ENCODE results near the gene HOXC5.

DNA sequence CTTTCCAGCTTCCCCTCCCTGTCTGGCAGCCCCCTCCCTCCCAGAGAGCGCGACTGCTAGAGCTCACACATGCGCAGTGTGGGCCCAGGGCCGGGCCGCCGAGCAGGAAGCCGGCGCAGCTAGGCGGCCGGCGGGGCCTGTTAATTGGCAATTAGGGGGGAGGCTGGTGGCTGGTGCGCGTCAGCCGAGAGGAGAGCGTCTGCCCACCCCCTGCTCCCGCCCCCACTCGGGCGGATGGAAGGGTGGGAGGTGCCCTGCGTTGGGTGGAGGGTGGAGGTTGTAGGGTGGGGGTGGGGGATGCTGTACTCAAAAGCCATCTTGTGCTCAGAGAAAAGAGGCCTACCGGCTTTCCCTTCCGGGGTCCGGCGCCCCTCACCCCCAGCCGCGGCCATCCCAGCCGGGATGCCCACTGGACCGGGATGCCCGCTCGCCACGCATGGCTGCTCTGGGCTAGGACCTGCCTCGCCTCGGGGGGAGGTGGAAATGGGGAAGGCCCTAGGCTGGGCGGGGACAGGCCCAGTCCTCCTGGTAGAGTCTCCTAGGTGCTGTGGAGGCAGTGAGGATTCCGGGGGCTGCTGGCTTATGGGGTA lies 14.9 kb upstream of the HOXC5 start:
- TF ChIP-seq, protein P1, sequence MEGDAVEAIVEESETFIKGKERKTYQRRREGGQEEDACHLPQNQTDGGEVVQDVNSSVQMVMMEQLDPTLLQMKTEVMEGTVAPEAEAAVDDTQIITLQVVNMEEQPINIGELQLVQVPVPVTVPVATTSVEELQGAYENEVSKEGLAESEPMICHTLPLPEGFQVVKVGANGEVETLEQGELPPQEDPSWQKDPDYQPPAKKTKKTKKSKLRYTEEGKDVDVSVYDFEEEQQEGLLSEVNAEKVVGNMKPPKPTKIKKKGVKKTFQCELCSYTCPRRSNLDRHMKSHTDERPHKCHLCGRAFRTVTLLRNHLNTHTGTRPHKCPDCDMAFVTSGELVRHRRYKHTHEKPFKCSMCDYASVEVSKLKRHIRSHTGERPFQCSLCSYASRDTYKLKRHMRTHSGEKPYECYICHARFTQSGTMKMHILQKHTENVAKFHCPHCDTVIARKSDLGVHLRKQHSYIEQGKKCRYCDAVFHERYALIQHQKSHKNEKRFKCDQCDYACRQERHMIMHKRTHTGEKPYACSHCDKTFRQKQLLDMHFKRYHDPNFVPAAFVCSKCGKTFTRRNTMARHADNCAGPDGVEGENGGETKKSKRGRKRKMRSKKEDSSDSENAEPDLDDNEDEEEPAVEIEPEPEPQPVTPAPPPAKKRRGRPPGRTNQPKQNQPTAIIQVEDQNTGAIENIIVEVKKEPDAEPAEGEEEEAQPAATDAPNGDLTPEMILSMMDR (IDR thresholded peaks at IDR 0.05): peak in 1 of 4 experiments; percentile 34
- TF ChIP-seq EP300 (IDR thresholded peaks at IDR 0.05): no peak
- peak; percentile 31 for TF ChIP-seq POLR2AphosphoS5 (IDR thresholded peaks at IDR 0.05)
- no peak for TF ChIP-seq POLR2A (IDR thresholded peaks at IDR 0.05)
